K562 (cell line): ENCODE data around the gene JSRP1.

Experiments used
- HDAC6 ChIP-seq: IDR thresholded peaks from 2 replicates; pipeline ENCODE4 v1.6.1; 2012; ENCODE audit warnings: low read depth, mild to moderate bottlenecking, control low read depth, inconsistent platforms, low read length, moderate library complexity
- MYNN ChIP-seq, 2 experiments: sonication (generic); formaldehyde crosslinking in 1 of 2; IDR thresholded peaks; 2 replicates each; pipeline versions ENCODE4 v1.5.0 to v1.6.1; 2016 to 2020; ENCODE audit warnings: antibody characterized with exemption in 1 of 2, missing genetic modification reagents in 1 of 2
- NEUROD1 ChIP-seq: fragments of 150-350 bp; IDR thresholded peaks from 2 replicates; pipeline ENCODE4 v1.6.1; 2014; ENCODE audit warnings: borderline replicate concordance, low read length, low read depth; ENCODE audit not compliant: partially characterized antibody
- POLR2A ChIP-seq: fragments of 450-650 bp; conservative IDR thresholded peaks from 2 replicates; pipeline ENCODE4 v1.6.1; 2016
- RNF2 ChIP-seq: sonication (generic); IDR thresholded peaks from 2 replicates; pipeline ENCODE4 v1.6.1; 2016
- SIN3A ChIP-seq, 2 experiments: fragments of 150-350 bp in 1 of 2; IDR thresholded peaks; 2 replicates each; pipeline ENCODE4 v1.6.1; 2011 to 2016; ENCODE audit warnings: borderline replicate concordance in 2 of 2, low read depth in 2 of 2, low read length in 2 of 2, mild to moderate bottlenecking in 2 of 2, moderate library complexity in 2 of 2; ENCODE audit not compliant: control insufficient read depth in 1 of 2
- YY1 ChIP-seq, 3 experiments: IDR thresholded peaks; 2 replicates each; pipeline ENCODE4 v1.6.1; 2011; ENCODE audit warnings: low read length in 2 of 3, mild to moderate bottlenecking in 2 of 3, moderate library complexity in 2 of 3, borderline replicate concordance in 1 of 3, control low read depth in 1 of 3, low read depth in 1 of 3; ENCODE audit not compliant: insufficient read depth in 3 of 3, insufficient replicate concordance in 2 of 3, control insufficient read depth in 1 of 3, insufficient read length in 1 of 3; ENCODE audit errors: extremely low read depth in 1 of 3
- ZNF274 ChIP-seq: IDR thresholded peaks from 2 replicates; pipeline ENCODE4 v1.6.1; 2011; ENCODE audit warnings: low read depth, mild to moderate bottlenecking, low read length, moderate library complexity, borderline replicate concordance
- ZNF41 ChIP-seq: fragments of 250-450 bp; sonication (Bioruptor Pico); conservative IDR thresholded peaks from 2 replicates; pipeline ENCODE4 v1.4.0; 2020; ENCODE audit warnings: mild to moderate bottlenecking
- TF ChIP-seq, protein P1 (sequence below), 2 experiments: fragments of 450-650 bp in 1 of 2; sonication (generic) in 1 of 2; formaldehyde crosslinking in 1 of 2; IDR thresholded peaks in 1 of 2; conservative IDR thresholded peaks in 1 of 2; 2 replicates each; pipeline versions ENCODE4 v1.6.1 to v1.8.1; 2016 to 2023; ENCODE audit warnings: mild to moderate bottlenecking in 2 of 2, moderate library complexity in 2 of 2, inconsistent platforms in 1 of 2, missing genetic modification reagents in 1 of 2
- TF ChIP-seq, protein P2 (sequence below): sonication (generic); formaldehyde crosslinking; IDR thresholded peaks from 2 replicates; pipeline ENCODE4 v1.8.0; 2022; ENCODE audit warnings: missing genetic modification reagents, mild to moderate bottlenecking, borderline replicate concordance

DNA sequence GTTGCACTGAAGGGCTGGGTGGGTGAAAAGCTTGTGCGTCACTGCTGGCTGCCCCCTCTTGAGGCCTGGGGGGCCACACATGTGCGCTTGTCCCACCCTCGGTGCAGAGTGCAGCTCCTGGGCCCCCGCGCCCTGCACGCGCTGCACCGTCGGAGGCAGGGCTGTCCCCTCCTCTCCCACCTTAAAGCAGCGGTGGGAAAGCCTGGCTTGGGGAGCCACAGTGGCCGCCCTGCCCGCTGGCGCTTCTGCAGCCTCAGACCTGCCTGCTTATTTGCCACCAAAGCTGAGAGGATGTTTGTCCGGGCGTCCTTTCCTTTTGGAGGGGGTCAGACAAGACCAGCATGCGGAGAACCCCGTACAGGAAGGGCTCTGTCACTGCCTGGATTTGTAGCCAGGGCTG lies 46.8 kb downstream of the JSRP1 start:
- no peak for TF ChIP-seq YY1 (IDR thresholded peaks at IDR 0.05; ENCODE audit: borderline replicate concordance in 1 of 3, control insufficient read depth in 1 of 3, extremely low read depth in 1 of 3, insufficient read depth in 3 of 3, insufficient read length in 1 of 3, insufficient replicate concordance in 2 of 3, low read depth in 1 of 3, low read length in 2 of 3)
- no peak for TF ChIP-seq RNF2
- TF ChIP-seq NEUROD1 = no peak
- TF ChIP-seq SIN3A (IDR thresholded peaks at IDR 0.05; ENCODE audit: borderline replicate concordance in 2 of 2, control insufficient read depth in 1 of 2, low read depth in 2 of 2, low read length in 2 of 2) = no peak
- no peak for TF ChIP-seq MYNN (IDR thresholded peaks at IDR 0.05)
- no peak for TF ChIP-seq MYNN (CRISPR knock-in tag; IDR thresholded peaks at IDR 0.05)
- TF ChIP-seq ZNF41 (CRISPR knock-in tag) = no peak
- TF ChIP-seq POLR2A = no peak
- TF ChIP-seq, protein P1, sequence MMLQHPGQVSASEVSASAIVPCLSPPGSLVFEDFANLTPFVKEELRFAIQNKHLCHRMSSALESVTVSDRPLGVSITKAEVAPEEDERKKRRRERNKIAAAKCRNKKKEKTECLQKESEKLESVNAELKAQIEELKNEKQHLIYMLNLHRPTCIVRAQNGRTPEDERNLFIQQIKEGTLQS (IDR thresholded peaks at IDR 0.05) = no peak
- TF ChIP-seq, protein P1 (CRISPR knock-in tag; conservative IDR thresholded peaks at IDR 0.05) = no peak
- TF ChIP-seq, protein P2, sequence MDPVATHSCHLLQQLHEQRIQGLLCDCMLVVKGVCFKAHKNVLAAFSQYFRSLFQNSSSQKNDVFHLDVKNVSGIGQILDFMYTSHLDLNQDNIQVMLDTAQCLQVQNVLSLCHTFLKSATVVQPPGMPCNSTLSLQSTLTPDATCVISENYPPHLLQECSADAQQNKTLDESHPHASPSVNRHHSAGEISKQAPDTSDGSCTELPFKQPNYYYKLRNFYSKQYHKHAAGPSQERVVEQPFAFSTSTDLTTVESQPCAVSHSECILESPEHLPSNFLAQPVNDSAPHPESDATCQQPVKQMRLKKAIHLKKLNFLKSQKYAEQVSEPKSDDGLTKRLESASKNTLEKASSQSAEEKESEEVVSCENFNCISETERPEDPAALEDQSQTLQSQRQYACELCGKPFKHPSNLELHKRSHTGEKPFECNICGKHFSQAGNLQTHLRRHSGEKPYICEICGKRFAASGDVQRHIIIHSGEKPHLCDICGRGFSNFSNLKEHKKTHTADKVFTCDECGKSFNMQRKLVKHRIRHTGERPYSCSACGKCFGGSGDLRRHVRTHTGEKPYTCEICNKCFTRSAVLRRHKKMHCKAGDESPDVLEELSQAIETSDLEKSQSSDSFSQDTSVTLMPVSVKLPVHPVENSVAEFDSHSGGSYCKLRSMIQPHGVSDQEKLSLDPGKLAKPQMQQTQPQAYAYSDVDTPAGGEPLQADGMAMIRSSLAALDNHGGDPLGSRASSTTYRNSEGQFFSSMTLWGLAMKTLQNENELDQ (CRISPR knock-in tag) = no peak
- TF ChIP-seq ZNF274 = no peak
- TF ChIP-seq HDAC6 = no peak
